Skin of body (tissue), 2 donors: ENCODE measurements around the gene SMIM13. TPM values are rescaled to one million over a fixed set of nuclear protein-coding genes. Genes with fewer than 3 reads are reported as not detected.
"Not testable (repeated sequence)": the region's sequence is repeated elsewhere in the genome, so short reads cannot be mapped to it uniquely, and the experiment has no call there.

Experiments used
- DNase-seq: peaks from one replicate; lab custom pipeline; 2025; lab: John Stamatoyannopoulos, UW
- total RNA-seq: library from RNA; depleted of rRNA; stranded (reverse); fragments of >200 nt; gene quantifications from one replicate; pipeline ENCODE4 v1.2.3, GENCODE V29; 2014

The SMIM13 gene
- total RNA-seq, 1 donor from 2014 or later: 13.2 TPM

DNA sequence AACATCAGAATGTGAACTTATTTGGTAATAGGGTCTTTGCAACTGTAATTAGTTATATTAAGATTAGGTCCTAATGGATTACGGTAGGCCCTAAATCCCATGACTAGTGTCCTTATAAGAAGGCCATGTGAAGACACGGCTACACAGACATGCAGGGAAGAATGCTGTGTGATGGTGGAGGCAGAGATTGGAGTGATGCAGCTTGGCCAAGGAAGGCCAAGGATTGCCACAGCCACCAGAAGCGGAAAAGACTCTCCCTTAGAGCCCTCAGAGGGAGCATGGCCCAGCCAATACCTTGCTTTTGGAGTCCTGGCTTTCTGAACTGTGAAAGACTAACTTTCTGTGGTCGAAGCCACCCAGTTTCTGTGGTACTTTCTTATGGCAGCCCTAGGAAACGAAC is 9.7 kb upstream of the SMIM13 start:
- DNase-seq: no peak

- DNase-seq: no peak
Measured at GRCh38 chr6:11085758-11086435, 7.7 kb upstream of the SMIM13 start.

DNA sequence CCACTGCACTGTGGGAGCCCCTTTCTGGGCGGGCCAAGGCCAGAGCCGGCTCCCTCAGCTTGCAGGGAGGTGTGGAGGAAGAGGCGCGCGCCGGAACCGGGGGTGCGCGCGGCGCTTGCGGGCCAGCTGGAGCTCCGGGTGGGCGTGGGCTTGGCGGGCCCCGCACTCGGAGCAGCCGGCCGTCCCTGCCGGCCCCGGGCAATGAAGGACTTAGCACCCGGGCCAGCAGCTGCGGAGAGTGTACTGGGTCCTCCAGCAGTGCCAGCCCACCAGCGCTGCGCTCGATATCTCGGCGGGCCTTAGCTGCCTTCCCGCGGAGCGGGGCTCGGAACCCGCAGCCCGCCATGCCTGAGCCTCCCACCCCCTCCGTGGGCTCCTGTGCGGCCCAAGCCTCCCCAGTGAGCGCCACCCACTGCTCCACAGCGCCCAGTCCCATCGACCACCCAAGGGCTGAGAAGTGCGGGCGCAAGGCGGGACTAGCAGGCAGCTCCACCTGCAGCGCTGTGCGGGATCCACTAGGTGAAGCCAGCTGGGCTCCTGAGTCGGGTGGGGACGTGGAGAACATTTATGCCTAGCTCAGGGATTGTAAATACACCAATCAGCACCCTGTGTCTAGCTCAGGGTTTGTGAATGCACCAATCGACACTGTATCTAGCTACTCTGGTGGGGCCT is 6.4 kb upstream of the SMIM13 start:
- DNase-seq: not testable (repeated sequence)

DNA sequence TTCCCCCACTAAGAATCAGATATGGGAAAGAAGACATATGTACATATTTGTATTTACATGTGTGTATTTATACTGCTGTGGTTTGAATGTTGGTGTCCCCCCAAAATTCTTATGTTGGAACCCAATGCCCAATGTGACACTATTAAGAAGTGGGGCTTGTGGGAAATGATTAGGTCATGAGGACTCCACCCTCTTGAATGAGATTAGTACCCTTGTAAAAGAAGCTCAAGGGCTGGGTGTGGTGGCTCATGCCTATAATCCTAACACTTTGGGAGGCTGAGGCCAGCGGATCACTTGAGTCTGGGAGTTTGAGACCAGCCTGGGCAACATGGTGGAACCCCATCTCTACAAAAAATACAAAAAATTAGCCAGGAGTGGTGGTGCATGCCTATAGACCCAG is 3.9 kb upstream of the SMIM13 start:
- DNase-seq: no peak

- not testable (repeated sequence) for DNase-seq
Measured at GRCh38 chr6:11091141-11091540, 2.5 kb upstream of the SMIM13 start.

GRCh38 chr6:11092668-11093375 is 812 bp upstream of the SMIM13 start:
- DNase-seq: no peak

DNA sequence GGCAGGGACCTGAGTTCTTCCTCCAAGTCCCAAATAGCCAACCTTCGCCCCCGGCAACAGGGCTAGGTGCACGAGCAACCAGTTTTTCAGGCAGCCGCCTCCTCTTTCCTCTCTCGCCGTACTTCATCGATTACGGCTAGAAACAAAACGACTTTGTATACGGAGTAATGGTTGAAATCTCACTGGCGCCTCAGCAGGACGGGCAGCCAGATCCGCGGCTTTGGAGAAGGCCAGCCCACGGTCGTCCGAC is 333 bp upstream of the SMIM13 start:
- no peak for DNase-seq

DNA sequence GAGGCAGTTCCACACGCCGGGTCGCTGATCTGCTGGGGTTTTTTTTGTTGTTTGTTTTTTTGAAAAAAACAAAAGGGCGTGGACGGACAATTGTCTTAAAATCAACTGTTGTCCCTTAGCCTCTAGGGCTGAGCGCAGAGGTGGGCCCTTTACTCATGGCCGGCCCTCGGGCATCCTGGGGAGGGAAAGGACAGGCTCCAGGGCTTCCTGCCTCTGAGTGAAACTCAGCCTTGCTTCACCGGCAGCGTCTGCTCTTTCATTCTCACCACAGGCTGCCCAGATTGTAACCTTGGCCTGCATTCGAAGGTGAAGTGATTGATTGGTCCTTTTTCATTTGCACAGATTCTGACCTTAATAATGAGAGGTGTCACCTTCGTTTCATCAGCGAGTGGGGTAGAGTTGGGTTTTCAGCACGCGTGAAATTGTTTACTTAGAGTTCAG is 797 bp downstream of the SMIM13 start:
- no peak for DNase-seq

DNA sequence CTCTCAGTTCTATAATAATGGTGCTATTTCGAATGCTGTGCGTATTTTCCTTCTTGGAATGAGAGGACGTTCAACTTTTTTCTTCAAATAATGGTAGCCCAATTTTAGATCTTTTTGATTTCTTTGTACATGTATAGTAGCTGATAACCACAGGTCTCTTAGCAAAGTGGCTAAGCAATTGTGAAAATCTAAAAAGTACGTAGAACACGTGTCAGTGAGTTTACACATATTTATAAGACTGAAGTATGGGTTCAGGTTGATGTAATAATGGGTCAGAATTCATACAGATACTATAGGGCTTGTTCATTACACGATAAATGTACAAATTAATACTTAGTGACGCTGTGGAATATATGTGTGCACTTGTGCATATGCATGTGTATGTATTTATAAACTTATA is 1.3 kb downstream of the SMIM13 start:
- DNase-seq: no peak

DNA sequence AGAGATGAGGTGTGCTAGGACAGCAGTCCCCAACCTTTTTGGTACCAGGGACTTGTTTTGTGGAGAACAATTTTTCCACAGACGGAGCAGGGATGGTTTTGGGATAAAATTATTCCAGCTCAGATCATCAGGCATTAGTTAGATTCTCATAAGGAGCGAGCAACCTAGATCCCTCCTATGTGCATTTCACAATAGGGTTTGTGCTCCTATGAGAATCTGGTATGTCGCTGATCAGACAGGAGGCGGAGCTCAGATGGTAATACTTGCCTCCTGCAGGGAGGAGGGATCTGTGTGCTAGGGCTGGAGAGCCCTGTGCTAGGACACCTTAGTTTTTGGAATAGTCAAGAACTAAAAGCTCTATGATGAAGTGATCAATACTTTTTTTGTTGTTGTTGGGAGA is 2.5 kb downstream of the SMIM13 start:
- DNase-seq: no peak

DNA sequence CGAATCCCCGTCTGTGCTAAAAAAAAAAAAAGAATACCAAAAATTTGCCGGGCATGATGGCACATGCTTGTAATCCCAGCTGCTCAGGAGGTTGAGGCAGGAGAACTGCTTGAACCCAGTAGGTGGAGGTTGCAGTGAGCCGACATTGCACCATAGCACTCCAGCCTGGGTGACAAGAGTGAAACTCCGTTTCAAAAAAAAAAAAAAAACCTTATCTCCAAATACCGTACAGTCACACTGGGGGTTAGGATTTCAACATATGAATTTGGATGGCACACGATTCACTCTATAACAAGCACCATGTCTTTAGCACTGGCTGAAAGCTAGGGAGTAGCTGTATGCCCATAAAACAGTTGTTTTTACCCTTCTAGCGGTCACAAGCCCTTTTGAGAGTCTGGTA is 3.8 kb downstream of the SMIM13 start:
- no peak for DNase-seq

DNA sequence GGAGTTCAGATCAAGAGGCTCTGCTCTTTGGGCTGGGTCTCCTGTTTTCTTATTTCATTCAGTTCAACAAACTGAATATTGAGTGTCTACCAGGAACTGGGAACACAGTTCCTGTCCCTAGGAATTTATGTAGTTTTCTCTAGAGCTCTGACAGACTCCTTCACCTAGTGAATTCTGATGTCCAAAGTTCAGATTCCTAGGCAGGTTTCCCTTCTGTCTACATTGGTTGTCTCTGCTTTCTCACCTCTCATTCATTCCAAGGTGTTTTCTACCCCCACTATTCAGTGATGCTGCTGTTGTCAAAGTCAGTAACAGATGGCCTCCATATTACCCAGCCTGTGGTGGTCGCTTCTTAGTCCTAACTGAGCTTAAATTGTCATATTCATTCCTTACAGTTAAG is 4.4 kb downstream of the SMIM13 start:
- no peak for DNase-seq

DNA sequence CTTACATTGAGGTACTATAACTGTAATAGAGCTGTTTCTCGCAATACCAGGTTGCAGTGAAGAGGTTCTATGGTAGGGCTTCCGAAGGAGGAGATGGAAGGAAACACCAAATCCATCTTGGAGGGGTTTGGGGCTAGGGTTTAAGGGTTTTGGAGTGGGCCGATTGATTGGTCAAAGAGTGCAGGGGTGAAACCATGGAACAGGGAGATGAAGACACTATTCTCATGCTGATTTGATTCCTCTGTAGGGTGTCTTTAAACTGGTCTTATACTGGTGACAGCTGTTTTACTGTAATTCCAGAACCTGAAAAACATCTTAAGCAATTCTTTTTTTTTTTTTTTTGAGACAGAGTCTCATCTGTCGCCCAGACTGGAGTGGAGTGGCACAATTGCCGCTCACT is 7.8 kb downstream of the SMIM13 start:
- DNase-seq: no peak

DNA sequence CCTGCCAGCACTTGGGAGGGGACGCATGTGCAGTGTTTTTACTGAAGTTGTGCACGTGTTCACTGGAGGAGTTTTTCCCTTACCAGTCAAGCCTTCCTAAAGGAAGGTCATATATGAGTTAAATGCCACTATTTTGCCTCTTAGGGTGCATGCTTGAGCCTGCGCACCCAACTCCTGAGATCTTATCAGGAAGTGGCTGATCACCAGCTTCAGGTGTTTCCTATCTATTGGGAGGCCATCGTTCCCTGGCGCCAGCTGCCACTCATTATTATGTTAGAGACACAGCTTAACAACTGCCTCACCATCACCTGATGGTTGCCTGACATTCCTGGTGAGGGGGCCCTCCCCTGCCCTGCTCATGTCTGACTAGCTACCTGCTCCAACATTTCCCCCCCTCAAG is 9.4 kb downstream of the SMIM13 start:
- DNase-seq: no peak

GRCh38 chr6:11108726-11109125 is 15.1 kb downstream of the SMIM13 start:
- no peak for DNase-seq

DNA sequence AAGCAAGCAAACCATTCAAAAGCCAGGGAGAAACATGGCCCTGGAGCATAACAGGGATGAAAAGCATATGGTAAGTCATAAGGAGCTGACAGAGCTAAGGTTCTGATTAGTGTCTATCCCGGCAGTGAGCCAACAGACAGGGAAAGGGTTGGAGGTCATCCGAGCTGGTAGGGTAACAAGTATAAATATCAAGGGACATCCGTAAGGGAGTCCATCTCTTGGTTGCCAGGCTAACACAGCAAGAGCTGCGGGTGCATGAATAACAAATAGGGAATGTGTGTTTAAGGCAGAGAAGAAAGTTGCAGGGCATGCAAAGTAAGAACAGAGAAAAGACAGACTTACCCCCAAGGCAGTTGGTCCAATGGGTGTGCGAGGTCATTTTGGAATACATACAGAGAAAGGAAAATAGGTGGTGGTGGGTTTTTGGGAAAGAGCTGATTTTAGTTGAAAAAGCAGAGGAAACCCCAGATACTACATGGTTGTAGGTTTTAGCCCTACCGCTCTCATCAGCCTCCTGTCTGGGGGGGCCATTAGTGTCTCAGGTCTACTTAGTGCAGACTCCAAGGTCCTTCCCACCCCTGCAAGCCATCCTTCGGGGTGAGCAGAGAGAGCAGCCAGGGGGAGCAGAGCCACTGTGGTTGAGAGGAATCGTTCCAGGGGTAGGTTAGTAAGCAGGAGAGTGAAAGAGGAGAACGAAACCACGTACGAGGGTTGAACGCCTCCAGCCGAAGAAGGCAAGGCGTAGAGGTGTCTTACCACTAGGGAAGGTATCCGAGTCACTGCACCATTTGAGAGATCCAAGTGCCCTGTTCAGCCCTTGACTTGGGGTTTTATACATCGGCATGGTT is 17.5 kb downstream of the SMIM13 start, which contains the start of gene ERVFRD-1:
ERVFRD-1 (minus strand) TSS at position 805 of the 848 bp plus-strand sequence. CDS start 6,415 bp downstream, outside the sequence.
- no peak for DNase-seq

DNA sequence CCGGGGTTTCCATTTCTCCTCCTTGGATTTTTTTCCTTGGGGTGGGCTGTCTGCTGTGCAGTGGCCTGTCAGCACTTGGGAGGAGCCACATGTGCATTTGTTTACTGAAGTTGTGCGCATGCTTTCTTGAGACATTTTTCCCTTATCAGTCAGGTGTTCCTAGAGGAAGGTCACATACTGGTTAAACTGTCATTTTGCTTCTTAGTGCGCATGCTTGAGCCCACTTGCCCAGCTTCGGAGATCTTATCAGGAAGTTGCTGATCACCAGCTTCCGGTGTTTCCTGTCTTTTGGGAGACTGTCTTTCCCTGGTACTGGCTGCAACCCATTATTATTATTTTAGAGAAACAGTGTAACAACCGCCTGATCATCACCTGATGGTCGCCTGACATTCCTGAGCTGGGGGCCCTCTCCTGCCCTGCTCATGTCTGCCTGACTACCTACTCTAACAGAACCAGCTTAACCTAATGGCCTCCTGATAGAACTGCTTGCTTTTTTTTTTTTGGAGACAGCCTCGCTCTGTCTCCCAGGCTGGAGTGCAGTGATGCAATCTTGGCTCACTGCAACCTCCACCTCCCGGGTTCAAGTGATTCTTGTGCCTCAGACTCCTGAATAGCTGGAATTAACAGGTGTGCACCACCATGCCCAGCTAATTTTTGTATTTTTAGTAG is 18.3 kb downstream of the SMIM13 start:
- no peak for DNase-seq

DNA sequence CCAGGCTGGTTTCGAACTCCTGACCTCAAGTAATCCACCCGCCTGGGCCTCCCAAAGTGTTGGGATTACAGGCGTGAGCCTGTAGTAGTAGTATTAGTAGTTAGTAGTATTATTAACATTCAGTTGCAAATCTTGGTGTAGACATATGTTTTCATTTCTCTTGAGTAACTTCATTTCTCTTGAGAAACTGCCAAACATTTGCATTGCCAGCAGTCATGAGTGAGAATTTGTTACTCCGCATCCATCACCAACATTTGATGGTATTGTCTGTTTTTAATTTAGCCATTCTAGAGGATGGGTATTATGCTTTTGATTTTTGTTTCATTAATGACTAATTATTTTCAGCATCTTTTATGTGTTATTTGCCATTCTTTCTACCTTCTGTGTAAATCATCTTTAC is 19.4 kb downstream of the SMIM13 start:
- peak; percentile 64 for DNase-seq

DNA sequence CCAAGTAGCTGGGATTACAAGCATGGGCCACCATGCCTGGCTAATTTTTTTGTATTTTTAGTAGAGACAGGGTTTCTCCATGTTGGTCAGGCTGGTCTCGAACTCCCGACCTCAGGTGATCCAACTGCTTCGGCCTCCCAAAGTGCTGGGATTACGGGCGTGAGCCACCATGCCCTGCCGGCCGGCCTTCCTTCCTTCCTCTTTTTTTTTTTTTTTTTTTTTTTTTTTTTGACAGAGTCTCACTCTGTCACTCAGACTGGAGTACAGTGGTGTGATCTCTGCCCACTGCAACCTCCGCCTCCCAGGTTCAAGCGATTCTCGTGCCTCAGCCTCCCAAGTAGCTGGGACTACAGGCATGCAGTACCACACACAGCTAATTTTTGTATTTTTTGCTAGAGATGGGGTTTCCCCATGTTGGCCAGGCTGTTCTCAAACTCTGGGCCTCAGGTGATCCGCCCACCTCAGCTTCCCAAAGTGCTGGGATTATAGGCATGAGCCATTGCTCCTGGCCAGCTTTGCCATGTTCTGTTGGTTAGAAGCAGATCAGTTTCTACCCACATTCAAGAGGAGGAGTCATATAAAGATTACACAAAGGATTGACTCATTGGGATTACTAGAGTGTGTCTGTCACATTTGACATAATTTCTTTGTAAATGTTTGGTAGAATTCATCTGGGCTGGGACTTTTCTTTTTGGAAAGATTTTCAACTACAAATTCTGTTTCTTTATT is 22.3 kb downstream of the SMIM13 start:
- DNase-seq: not testable (repeated sequence)

DNA sequence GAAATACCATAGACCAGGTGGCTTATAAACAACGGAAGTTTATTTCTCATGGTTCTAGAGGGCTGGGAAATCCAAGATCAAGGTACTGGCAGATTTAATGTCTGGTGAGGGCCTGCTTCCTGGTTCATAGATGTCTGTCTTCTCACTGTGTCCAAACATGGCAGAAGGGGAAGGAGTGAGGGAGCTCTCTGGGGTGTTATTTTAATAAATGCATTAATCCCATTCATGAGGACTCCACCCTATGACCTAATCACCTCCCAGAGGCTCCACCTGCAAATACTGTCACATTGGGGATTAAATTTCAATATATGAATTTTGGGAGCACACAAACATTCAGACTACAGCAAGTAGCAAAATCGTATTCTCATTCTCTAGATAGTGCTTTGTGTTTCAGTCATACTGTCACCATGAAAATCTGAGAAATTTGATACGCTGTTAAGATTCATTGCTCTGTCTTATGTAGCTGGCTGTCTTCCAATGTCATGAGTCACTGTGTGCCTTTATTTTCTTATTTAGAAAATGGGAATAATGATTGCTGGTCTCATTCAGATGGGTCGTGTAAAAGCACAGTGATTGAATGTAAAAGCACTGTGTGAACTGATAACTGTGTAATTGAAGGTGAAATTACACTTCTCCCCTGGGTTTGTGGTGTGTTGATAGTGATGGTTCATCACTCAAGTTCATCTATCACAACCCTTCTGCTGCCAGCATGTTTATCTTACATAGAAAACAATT is 26.8 kb downstream of the SMIM13 start:
- no peak for DNase-seq
